ENCODE data around the gene MAT2A.

GRCh38 chr2:85490861-85491755 lies 47.9 kb upstream of the MAT2A start:
- TF ChIP-seq CTCF (IDR thresholded peaks at IDR 0.05): no peak
- no peak for TF ChIP-seq POLR2AphosphoS5 (IDR thresholded peaks at IDR 0.05)
- TF ChIP-seq EP300 (IDR thresholded peaks at IDR 0.05): no peak
- TF ChIP-seq POLR2A (IDR thresholded peaks at IDR 0.05): no peak

Measured in upper lobe of left lung (tissue), 4 donors.